HFF-Myc (cell line): Measurements from ENCODE around the gene INO80E.
"Not testable (repeated sequence)": the region's sequence is repeated elsewhere in the genome, so short reads cannot be mapped to it uniquely, and the experiment has no call there.

Experiments
- DNase-seq: peaks from one replicate; pipeline ENCODE4 v3.0.0-alpha.2; 2011; ENCODE audit warnings: low read depth; ENCODE audit errors: extremely low read depth
- H3K4me3 ChIP-seq: replicated peaks from 2 replicates; pipeline ENCODE4 v1.5.1; 2011; ENCODE audit warnings: low read depth, mild to moderate bottlenecking, control low read depth, low read length
- TF ChIP-seq, protein P1 (sequence below): IDR thresholded peaks from 2 replicates; pipeline ENCODE4 v1.5.1; 2012; ENCODE audit warnings: mild to moderate bottlenecking, low read depth, low read length, control low read depth; ENCODE audit errors: missing control alignments

The INO80E gene, protein sequence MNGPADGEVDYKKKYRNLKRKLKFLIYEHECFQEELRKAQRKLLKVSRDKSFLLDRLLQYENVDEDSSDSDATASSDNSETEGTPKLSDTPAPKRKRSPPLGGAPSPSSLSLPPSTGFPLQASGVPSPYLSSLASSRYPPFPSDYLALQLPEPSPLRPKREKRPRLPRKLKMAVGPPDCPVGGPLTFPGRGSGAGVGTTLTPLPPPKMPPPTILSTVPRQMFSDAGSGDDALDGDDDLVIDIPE

DNA sequence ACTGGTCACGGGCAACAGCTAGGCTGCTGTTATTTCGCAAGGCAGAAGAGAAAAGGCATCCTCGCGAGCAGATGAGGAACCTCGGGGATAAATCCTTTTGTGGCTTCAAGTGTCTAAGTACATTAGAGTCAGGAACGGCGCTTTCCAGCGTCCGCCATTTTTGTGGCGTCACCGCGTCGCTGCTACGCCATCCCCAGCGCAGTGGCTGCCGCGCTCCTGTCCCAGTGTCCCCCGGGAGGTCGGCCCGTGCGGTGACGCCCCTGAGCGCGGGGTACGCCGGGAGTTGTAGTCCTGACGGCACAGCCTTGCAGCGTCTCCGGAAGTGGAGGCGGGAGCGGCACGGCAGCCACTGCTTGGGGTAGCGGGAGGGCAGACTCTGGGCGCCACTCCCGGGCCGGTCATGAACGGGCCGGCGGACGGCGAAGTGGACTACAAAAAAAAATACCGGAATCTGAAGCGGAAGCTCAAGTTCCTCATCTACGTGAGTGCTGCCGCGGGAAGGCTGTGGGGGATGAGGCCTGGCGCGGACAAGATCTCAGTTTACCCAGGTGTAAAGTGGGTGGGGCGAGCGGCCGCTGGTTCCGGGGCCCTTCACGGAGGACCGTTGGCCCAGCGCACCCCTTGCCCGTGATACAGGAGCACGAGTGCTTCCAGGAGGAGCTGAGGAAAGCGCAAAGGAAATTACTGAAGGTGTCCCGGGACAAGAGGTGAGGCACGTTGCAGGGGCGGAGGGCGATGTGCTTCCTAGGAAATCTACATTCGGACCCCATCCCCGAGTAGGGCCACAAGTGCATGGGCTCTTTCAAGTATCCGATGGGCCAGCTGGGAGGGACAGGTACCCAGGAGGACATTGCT is at the start of gene INO80E:
INO80E (plus strand) TSS at position 331 of the 855 bp plus-strand sequence; CDS start at position 401, 70 bp downstream.
- TF ChIP-seq, protein P1, sequence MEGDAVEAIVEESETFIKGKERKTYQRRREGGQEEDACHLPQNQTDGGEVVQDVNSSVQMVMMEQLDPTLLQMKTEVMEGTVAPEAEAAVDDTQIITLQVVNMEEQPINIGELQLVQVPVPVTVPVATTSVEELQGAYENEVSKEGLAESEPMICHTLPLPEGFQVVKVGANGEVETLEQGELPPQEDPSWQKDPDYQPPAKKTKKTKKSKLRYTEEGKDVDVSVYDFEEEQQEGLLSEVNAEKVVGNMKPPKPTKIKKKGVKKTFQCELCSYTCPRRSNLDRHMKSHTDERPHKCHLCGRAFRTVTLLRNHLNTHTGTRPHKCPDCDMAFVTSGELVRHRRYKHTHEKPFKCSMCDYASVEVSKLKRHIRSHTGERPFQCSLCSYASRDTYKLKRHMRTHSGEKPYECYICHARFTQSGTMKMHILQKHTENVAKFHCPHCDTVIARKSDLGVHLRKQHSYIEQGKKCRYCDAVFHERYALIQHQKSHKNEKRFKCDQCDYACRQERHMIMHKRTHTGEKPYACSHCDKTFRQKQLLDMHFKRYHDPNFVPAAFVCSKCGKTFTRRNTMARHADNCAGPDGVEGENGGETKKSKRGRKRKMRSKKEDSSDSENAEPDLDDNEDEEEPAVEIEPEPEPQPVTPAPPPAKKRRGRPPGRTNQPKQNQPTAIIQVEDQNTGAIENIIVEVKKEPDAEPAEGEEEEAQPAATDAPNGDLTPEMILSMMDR: no peak

GRCh38 chr16:29947897-29948296 is 48.1 kb upstream of the INO80E start:
- H3K4me3 ChIP-seq: no peak overlapping the region
- DNase-seq: no peak
- TF ChIP-seq, protein P1: no peak

More for the DNA sequence above, at the start of gene INO80E:
- peak; percentile 90 for DNase-seq
- peak within 1 kb of the TSS; percentile 91 for H3K4me3 ChIP-seq

GRCh38 chr16:29950806-29951461 is 45.1 kb upstream of the INO80E start:
- TF ChIP-seq, protein P1: no peak
- no peak for DNase-seq
- H3K4me3 ChIP-seq: no peak overlapping the region

- TF ChIP-seq, protein P1: no peak
Observed at GRCh38 chr16:29951625-29952365, 44.2 kb upstream of the INO80E start.

DNA sequence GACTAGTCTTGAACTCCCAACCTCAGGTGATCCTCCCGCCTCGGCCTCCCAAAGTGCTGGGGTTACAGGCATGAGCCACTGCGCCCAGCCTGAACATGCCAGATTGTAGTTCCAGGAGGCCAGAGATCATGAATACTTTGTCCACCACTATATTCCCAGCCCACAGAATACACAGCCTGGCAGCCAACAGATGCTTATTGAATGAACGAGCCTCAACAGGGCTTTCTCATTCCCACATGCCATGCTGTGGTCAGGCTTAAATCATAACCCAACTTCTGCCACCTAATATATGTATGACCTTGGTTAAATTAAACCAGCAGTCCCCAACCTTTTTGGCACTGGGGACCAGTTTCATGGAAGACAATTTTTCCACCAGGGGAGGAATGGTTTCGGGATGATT is 37.3 kb upstream of the INO80E start:
- no peak for DNase-seq
- H3K4me3 ChIP-seq: no peak overlapping the region
- TF ChIP-seq, protein P1: no peak

More at GRCh38 chr16:29951625-29952365, 44.2 kb upstream of the INO80E start:
- no peak for DNase-seq
- H3K4me3 ChIP-seq: no peak overlapping the region

DNA sequence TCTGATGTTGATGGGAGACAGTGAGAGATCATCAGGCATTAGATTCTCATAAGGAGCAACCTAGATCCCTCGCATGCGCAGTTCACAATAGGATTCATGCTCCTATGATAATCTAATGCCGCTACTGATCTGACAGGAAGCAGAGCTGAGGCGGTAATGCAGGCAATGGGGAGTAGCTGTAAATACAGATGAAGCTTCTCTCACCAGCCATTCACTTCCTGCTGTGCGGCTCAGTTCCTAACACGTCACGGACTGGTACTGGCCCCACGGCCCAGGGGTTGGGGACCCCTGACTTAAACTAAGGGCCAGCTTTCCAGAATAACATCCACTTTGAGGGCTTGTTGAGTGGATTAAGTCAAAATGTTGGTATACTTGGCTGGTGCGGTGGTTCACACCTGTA is 36.7 kb upstream of the INO80E start:
- TF ChIP-seq, protein P1: no peak
- H3K4me3 ChIP-seq: no peak overlapping the region
- DNase-seq: no peak

GRCh38 chr16:29959821-29960220 is 36.2 kb upstream of the INO80E start:
- not testable (repeated sequence) for DNase-seq, H3K4me3 ChIP-seq
